ENCODE results near the gene CATSPER4.

CATSPER4 gene

DNA sequence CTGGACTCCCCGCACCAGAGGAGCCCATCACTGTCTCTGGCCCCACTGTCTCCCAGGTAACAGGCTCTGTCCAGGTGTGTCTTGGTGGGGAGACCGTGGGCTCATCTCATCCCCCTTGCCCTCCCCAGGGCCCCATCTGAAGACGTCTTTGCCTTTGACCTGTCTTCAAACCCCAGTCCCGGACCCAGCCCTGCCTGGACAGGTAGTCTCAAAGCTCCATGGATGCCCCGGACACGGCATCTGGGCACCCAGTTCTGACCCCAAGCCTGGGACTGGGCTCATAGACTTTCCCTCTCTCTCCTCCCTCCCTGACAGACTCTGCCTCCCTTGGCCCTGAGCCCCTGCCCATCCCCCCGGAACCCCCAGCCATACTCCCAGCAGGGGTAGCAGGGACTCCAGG lies 6.3 kb upstream of the CATSPER4 start:
- no peak for TF ChIP-seq CTCF (conservative IDR thresholded peaks at IDR 0.05; ENCODE audit: low read depth, low read length)
- no peak overlapping the region for H3K4me3 ChIP-seq (ENCODE audit: low read depth, low read length)
- DNase-seq (ENCODE audit: low read depth): no peak

- TF ChIP-seq CTCF (conservative IDR thresholded peaks at IDR 0.05; ENCODE audit: low read depth, low read length): no peak
- H3K4me3 ChIP-seq (ENCODE audit: low read depth, low read length): no peak overlapping the region
- no peak for DNase-seq (ENCODE audit: low read depth)
These were observed 5.5 kb upstream of the CATSPER4 start for GRCh38 chr1:26184883-26185282.

DNA sequence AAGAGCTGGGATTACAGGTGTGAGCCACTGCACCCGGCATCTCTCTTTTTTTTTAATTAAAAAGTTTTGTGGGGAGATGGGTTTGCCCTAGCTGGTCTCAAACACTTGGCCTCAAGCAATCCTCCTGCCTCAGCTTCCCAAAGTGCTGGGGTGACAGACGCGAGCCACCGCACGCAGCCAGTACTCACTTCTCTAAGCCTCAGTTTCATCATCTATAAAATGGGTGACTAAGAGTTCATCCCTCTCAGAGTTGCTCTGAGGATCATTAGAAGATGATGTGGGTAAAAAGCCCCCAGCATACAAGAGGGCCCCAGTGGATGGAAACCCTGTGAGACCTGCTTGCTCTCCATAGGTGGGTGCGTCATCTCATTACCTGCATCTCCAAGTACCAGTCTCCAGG lies 2.5 kb upstream of the CATSPER4 start:
- H3K4me3 ChIP-seq (ENCODE audit: low read depth, low read length): no peak overlapping the region
- DNase-seq (ENCODE audit: low read depth): no peak
- no peak for TF ChIP-seq CTCF (conservative IDR thresholded peaks at IDR 0.05; ENCODE audit: low read depth, low read length)

- DNase-seq (ENCODE audit: low read depth): no peak
- TF ChIP-seq CTCF (conservative IDR thresholded peaks at IDR 0.05; ENCODE audit: low read depth, low read length): no peak
- H3K4me3 ChIP-seq (ENCODE audit: low read depth, low read length): no peak overlapping the region
These were observed 1.9 kb upstream of the CATSPER4 start for GRCh38 chr1:26188477-26188876.

GRCh38 chr1:26189331-26189730 lies 1.1 kb upstream of the CATSPER4 start:
- H3K4me3 ChIP-seq (ENCODE audit: low read depth, low read length): no peak overlapping the region
- DNase-seq (ENCODE audit: low read depth): no peak
- no peak for TF ChIP-seq CTCF (conservative IDR thresholded peaks at IDR 0.05; ENCODE audit: low read depth, low read length)

DNA sequence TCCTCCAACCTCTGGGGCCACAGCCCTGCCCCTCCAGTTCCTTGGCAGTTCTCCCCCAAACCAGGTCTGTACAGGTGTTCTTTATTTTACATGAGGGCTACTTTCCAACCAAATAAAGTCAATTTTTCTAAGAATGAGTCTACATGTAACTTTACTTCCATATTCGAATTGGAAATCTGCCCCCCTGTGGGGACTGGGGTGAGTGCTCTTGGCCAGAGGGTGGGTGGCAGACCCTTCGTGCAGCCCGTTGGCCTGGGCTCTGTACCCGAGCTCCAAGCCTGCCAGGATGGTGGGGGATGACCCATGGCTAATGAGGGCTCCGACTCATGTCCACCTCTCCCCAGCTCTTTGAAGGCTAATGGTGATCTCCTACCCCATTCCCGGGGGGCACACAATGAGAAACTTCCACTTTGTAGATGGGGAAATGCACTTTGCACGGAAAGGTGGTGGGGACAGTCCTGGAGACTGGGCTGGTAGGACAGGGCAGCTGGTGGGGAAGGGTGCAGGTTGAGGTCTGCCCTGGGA lies 589 bp upstream of the CATSPER4 start:
- no peak for TF ChIP-seq CTCF (conservative IDR thresholded peaks at IDR 0.05; ENCODE audit: low read depth, low read length)
- H3K4me3 ChIP-seq (ENCODE audit: low read depth, low read length): no peak overlapping the region
- no peak for DNase-seq (ENCODE audit: low read depth)

- TF ChIP-seq CTCF (conservative IDR thresholded peaks at IDR 0.05; ENCODE audit: low read depth, low read length): no peak
- DNase-seq (ENCODE audit: low read depth): no peak
These were observed 1.3 kb downstream of the CATSPER4 start for GRCh38 chr1:26191739-26192138.

More at GRCh38 chr1:26191739-26192138, 1.3 kb downstream of the CATSPER4 start:
- no peak overlapping the region for H3K4me3 ChIP-seq (ENCODE audit: low read depth, low read length)
